ENCODE data around the gene HORMAD2. TPM values are rescaled to one million over a fixed set of nuclear protein-coding genes. Genes with fewer than 3 reads are reported as not detected.
"Not testable (repeated sequence)": the region's sequence is repeated elsewhere in the genome, so short reads cannot be mapped to it uniquely, and the experiment has no call there.

The HORMAD2 gene
- total RNA-seq, 1 donor from 2014 or later, result not detected

- no peak for TF ChIP-seq CTCF (IDR thresholded peaks at IDR 0.05; ENCODE audit: partially characterized antibody, unreplicated experiment)
- no peak overlapping the region for H3K27ac Mint-ChIP-seq (ENCODE audit: unreplicated experiment)
- no peak overlapping the region for H3K4me3 Mint-ChIP-seq (ENCODE audit: unreplicated experiment)
These were observed 17.6 kb downstream of the HORMAD2 start for GRCh38 chr22:30097861-30098260.

GRCh38 chr22:30100770-30101169 is 20.5 kb downstream of the HORMAD2 start:
- not testable (repeated sequence) for DNase-seq; H3K9me3 Mint-ChIP-seq (ENCODE audit: unreplicated experiment); H3K4me3 Mint-ChIP-seq (ENCODE audit: unreplicated experiment); H3K27me3 Mint-ChIP-seq (ENCODE audit: unreplicated experiment); H3K36me3 Mint-ChIP-seq (ENCODE audit: unreplicated experiment); H3K27ac Mint-ChIP-seq (ENCODE audit: unreplicated experiment); H3K4me1 Mint-ChIP-seq (ENCODE audit: low read depth, unreplicated experiment)

More at GRCh38 chr22:30097861-30098260, 17.6 kb downstream of the HORMAD2 start:
- no peaks in the 10 kb centered on the region for H3K36me3 Mint-ChIP-seq (ENCODE audit: unreplicated experiment)
- no peak for DNase-seq
- H3K4me1 Mint-ChIP-seq (ENCODE audit: low read depth, unreplicated experiment), result no peaks in the 10 kb centered on the region
- peaks cover 3% of the 10 kb centered on the region for H3K9me3 Mint-ChIP-seq (ENCODE audit: unreplicated experiment)
- H3K27me3 Mint-ChIP-seq (ENCODE audit: unreplicated experiment), result no peaks in the 10 kb centered on the region

DNA sequence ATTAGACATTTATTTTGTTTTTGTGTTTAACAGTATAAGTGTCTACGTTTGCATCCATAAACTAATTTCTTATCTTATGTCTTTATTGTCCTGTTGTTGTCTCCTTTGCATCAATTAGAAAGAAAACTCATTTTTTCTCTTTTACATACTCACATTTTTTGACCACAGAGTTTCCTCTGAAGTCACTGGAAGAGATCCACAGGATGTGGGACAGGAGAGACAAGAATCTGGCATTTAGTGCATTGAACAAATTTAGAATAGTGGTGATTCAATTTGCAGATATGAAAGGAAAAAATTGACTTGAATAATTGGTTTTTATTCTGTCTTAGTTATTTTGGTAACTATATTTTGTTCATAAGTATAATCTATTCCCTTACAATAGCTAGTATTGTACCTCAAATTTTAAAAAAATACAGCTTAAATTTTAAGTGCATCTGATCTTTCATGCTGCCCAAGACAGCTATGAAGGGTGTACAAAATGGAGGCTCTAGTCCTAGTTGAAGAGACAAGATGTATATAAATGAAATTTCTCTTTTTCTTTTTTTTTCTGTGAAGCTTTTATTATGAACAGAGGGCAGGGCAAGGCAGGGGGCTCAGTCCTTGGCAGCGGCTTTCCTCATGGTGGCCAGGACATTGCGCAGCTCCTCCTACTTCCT is 24.4 kb downstream of the HORMAD2 start:
- DNase-seq, result no peak
- Mint-ChIP-seq H3K9me3 (ENCODE audit: unreplicated experiment) (peaks cover 2% of the 10 kb centered on the region), H3K27ac (ENCODE audit: unreplicated experiment) (no peak overlapping the region), H3K27me3 (ENCODE audit: unreplicated experiment) (no peaks in the 10 kb centered on the region), H3K36me3 (ENCODE audit: unreplicated experiment) (no peaks in the 10 kb centered on the region), H3K4me1 (ENCODE audit: low read depth, unreplicated experiment) (no peaks in the 10 kb centered on the region), H3K4me3 (ENCODE audit: unreplicated experiment) (no peak overlapping the region)
- no peak for TF ChIP-seq CTCF (IDR thresholded peaks at IDR 0.05; ENCODE audit: partially characterized antibody, unreplicated experiment)

- no peak for DNase-seq
- Mint-ChIP-seq H3K4me3 (ENCODE audit: unreplicated experiment) (no peak overlapping the region), H3K27ac (ENCODE audit: unreplicated experiment) (no peak overlapping the region), H3K27me3 (ENCODE audit: unreplicated experiment) (no peaks in the 10 kb centered on the region), H3K4me1 (ENCODE audit: low read depth, unreplicated experiment) (no peaks in the 10 kb centered on the region), H3K36me3 (ENCODE audit: unreplicated experiment) (no peaks in the 10 kb centered on the region), H3K9me3 (ENCODE audit: unreplicated experiment) (no peaks in the 10 kb centered on the region)
- no peak for TF ChIP-seq CTCF (IDR thresholded peaks at IDR 0.05; ENCODE audit: partially characterized antibody, unreplicated experiment)
These were observed 25.2 kb downstream of the HORMAD2 start for GRCh38 chr22:30105483-30105882.

DNA sequence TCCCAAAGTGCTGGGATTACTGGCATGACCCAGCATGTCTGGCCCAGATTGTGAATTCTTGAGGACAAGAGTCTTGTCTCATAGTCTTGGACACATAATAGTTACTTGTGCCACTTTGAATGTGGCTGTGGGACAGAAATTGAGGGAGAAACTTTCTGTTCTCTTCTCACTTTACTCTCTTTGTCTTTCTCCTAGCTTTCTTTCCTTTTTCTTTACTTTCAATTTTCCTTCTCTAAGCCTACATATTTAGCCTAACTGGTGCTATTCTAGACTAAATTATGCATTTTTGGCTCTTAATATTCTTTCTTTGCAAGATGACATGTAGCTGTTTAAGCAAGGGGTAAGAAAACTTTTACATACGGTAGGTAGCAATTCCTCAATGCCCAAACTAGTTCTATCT is 33.2 kb downstream of the HORMAD2 start:
- no peaks in the 10 kb centered on the region for H3K9me3 Mint-ChIP-seq (ENCODE audit: unreplicated experiment)
- H3K36me3 Mint-ChIP-seq (ENCODE audit: unreplicated experiment), result no peaks in the 10 kb centered on the region
- TF ChIP-seq CTCF (IDR thresholded peaks at IDR 0.05; ENCODE audit: partially characterized antibody, unreplicated experiment), result no peak
- no peak overlapping the region for H3K27ac Mint-ChIP-seq (ENCODE audit: unreplicated experiment)
- H3K4me3 Mint-ChIP-seq (ENCODE audit: unreplicated experiment), result no peak overlapping the region
- H3K27me3 Mint-ChIP-seq (ENCODE audit: unreplicated experiment), result no peaks in the 10 kb centered on the region
- no peaks in the 10 kb centered on the region for H3K4me1 Mint-ChIP-seq (ENCODE audit: low read depth, unreplicated experiment)
- DNase-seq, result no peak

All from glutamatergic neuron (in vitro differentiated cells).